SK-N-SH (cell line): ENCODE results near the gene CAMK4. TPM values are rescaled to one million over a fixed set of nuclear protein-coding genes. Genes with fewer than 3 reads are reported as not detected.

Source experiments
- CTCF ChIA-PET: fragments of 300-600, 350-600 bp; formaldehyde crosslinking; extraction: SDS; loops from one replicate; lab custom pipeline; 2021; lab: Yijun Ruan, JAX
- POLR2A ChIA-PET: fragments of 350-600 bp; sonication (Branson Sonifier 250); formaldehyde crosslinking; extraction: SDS; loops from one replicate; lab custom pipeline; 2020; ENCODE audit warnings: antibody characterized with exemption, inconsistent platforms; lab: Yijun Ruan, JAX
- DNase-seq: peaks from one replicate; pipeline ENCODE4 v3.0.0; 2012
- H2AFZ ChIP-seq: fragments of 200-600 bp; sonication (generic); 2 replicates; pipeline ENCODE4 v1.8.1; 2016; ENCODE audit warnings: antibody characterized with exemption, mild to moderate bottlenecking, low read depth
- H3F3A ChIP-seq: fragments of 200-600 bp; sonication (generic); replicated peaks from 2 replicates; pipeline ENCODE3; 2016; ENCODE audit warnings: antibody characterized with exemption, mild to moderate bottlenecking; ENCODE audit not compliant: insufficient read depth
- H3K27ac ChIP-seq, 2 experiments: fragments of 200-500 bp in 1 of 2; fragments of 200-600 bp in 1 of 2; sonication (Bioruptor generic) in 1 of 2; sonication (generic), shearing (Covaris generic) in 1 of 2; 2 replicates each; pipeline versions ENCODE4 v1.5.1 to v1.6.1; 2014 to 2016; ENCODE audit warnings: low read depth in 2 of 2, inconsistent platforms in 1 of 2, low read length in 1 of 2, mild to moderate bottlenecking in 1 of 2, mixed read lengths in 1 of 2
- H3K27me3 ChIP-seq: fragments of 200-600 bp; sonication (generic), shearing (Covaris generic); 2 replicates; pipeline ENCODE4 v1.6.1; 2016; ENCODE audit warnings: mixed run types; ENCODE audit not compliant: insufficient read depth
- H3K36me3 ChIP-seq, 2 experiments: fragments of 200-500 bp in 1 of 2; fragments of 200-600 bp in 1 of 2; sonication (Bioruptor generic) in 1 of 2; sonication (generic) in 1 of 2; replicated peaks in 1 of 2; 2 replicates each; pipeline versions ENCODE3 to v1.5.1; 2014 to 2016; ENCODE audit warnings: low read length in 1 of 2, mild to moderate bottlenecking in 1 of 2; ENCODE audit not compliant: insufficient read depth in 2 of 2, control insufficient read depth in 1 of 2
- H3K4me1 ChIP-seq, 2 experiments: fragments of 200-500 bp in 1 of 2; fragments of 200-600 bp in 1 of 2; sonication (Bioruptor generic) in 1 of 2; sonication (generic), shearing (Covaris generic) in 1 of 2; 2 replicates each; pipeline versions ENCODE4 v1.5.1 to v1.6.1; 2014 to 2016; ENCODE audit warnings: low read depth in 1 of 2, low read length in 1 of 2, mixed run types in 1 of 2; ENCODE audit not compliant: insufficient read depth in 2 of 2, control insufficient read depth in 1 of 2
- H3K4me2 ChIP-seq: fragments of 200-600 bp; sonication (generic), shearing (Covaris generic); 2 replicates; pipeline ENCODE4 v1.6.1; 2017; ENCODE audit warnings: mixed run types
- H3K4me3 ChIP-seq, 2 experiments: fragments of 200-500 bp in 1 of 2; fragments of 200-600 bp in 1 of 2; sonication (Bioruptor generic) in 1 of 2; sonication (generic), shearing (Covaris generic) in 1 of 2; 2 replicates each; pipeline versions ENCODE4 v1.5.1 to v1.8.1; 2014 to 2016; ENCODE audit warnings: low read depth in 2 of 2, inconsistent platforms in 1 of 2, low read length in 1 of 2, mild to moderate bottlenecking in 1 of 2, mixed read lengths in 1 of 2, moderate library complexity in 1 of 2
- H3K79me2 ChIP-seq: fragments of 200-600 bp; sonication (generic); 2 replicates; pipeline ENCODE4 v1.8.1; 2017; ENCODE audit warnings: mild to moderate bottlenecking; ENCODE audit not compliant: insufficient read depth
- H3K9ac ChIP-seq: fragments of 200-600 bp; sonication (generic); 2 replicates; pipeline ENCODE4 v1.6.1; 2017; ENCODE audit warnings: mixed run types
- H3K9me2 ChIP-seq: fragments of 200-600 bp; sonication (generic); 2 replicates; pipeline ENCODE4 v1.6.1; 2017; ENCODE audit warnings: mixed run types
- H3K9me3 ChIP-seq: fragments of 200-600 bp; sonication (generic); 2 replicates; pipeline ENCODE4 v1.6.1; 2017; ENCODE audit warnings: mixed run types, mild to moderate bottlenecking, moderate library complexity
- H4K20me1 ChIP-seq: fragments of 200-600 bp; sonication (generic); 2 replicates; pipeline ENCODE4 v1.6.1; 2017; ENCODE audit warnings: mild to moderate bottlenecking, mixed run types; ENCODE audit not compliant: insufficient read depth
- CHD2 ChIP-seq: fragments of 150-350 bp; IDR thresholded peaks from 2 replicates; pipeline ENCODE4 v1.6.1; 2018; ENCODE audit warnings: low read length; ENCODE audit not compliant: partially characterized antibody
- ELF1 ChIP-seq: IDR thresholded peaks from 2 replicates; pipeline ENCODE4 v1.4.0; 2012
- FOSL2 ChIP-seq: IDR thresholded peaks from 2 replicates; pipeline ENCODE4 v1.4.0; 2012; ENCODE audit warnings: low read depth, mild to moderate bottlenecking, moderate library complexity, borderline replicate concordance
- FOXJ3 ChIP-seq: sonication (generic); formaldehyde crosslinking; IDR thresholded peaks from 2 replicates; pipeline ENCODE4 v1.5.1; 2020; ENCODE audit warnings: mild to moderate bottlenecking, missing genetic modification reagents
- GABPA ChIP-seq: IDR thresholded peaks from 2 replicates; pipeline ENCODE4 v1.4.0; 2012; ENCODE audit warnings: low read depth, mild to moderate bottlenecking
- GATA2 ChIP-seq: sonication (generic); formaldehyde crosslinking; IDR thresholded peaks from 2 replicates; pipeline ENCODE4 v1.5.0; 2020; ENCODE audit warnings: mild to moderate bottlenecking, missing genetic modification reagents
- JUND ChIP-seq: IDR thresholded peaks from 2 replicates; pipeline ENCODE4 v1.4.0; 2012
- MXI1 ChIP-seq: IDR thresholded peaks from 2 replicates; pipeline ENCODE4 v1.6.1; 2012; ENCODE audit warnings: mild to moderate bottlenecking, low read depth, low read length, improper control_type of control experiment
- NFIC ChIP-seq: IDR thresholded peaks from 2 replicates; pipeline ENCODE4 v1.4.0; 2012; ENCODE audit warnings: borderline replicate concordance
- NRF1 ChIP-seq: IDR thresholded peaks from 2 replicates; pipeline ENCODE4 v1.6.1; 2012; ENCODE audit warnings: low read depth, mild to moderate bottlenecking, low read length
- PBX3 ChIP-seq: IDR thresholded peaks from 2 replicates; pipeline ENCODE4; 2012
- POLR2AphosphoS5 ChIP-seq: IDR thresholded peaks from 2 replicates; pipeline ENCODE4 v1.6.1; 2012; ENCODE audit warnings: low read depth, low read length
- RCOR1 ChIP-seq: fragments of 150-350 bp; IDR thresholded peaks from 2 replicates; pipeline ENCODE4 v1.6.1; 2017; ENCODE audit warnings: antibody characterized with exemption, low read length
- RFX5 ChIP-seq: IDR thresholded peaks from 2 replicates; pipeline ENCODE4 v1.6.1; 2012; ENCODE audit warnings: mild to moderate bottlenecking, improper control_type of control experiment, low read length
- TAF1 ChIP-seq: IDR thresholded peaks from 2 replicates; pipeline ENCODE4 v1.6.1; 2012; ENCODE audit warnings: low read depth, mild to moderate bottlenecking, low read length, moderate library complexity, borderline replicate concordance
- TCF12 ChIP-seq: IDR thresholded peaks from 2 replicates; pipeline ENCODE4 v1.4.0; 2012
- TEAD4 ChIP-seq: IDR thresholded peaks from 2 replicates; pipeline ENCODE4 v1.4.0; 2012; ENCODE audit warnings: mild to moderate bottlenecking, borderline replicate concordance; ENCODE audit not compliant: insufficient read depth
- USF2 ChIP-seq: fragments of 150-350 bp; IDR thresholded peaks from 2 replicates; pipeline ENCODE4 v1.6.1; 2017; ENCODE audit warnings: antibody characterized with exemption, low read length, low read depth, borderline replicate concordance
- WGBS: methylation state at CpG from one replicate; pipeline ENCODE4 v1.1.6; 2017; ENCODE audit warnings: low lambda C conversion rate; 5-methylcytosine and 5-hydroxymethylcytosine counted together
- polyA plus RNA-seq, 3 experiments: library from polyadenylated mRNA; depleted of rRNA; stranded (reverse); fragments of >200 nt; gene quantifications; 2 replicates each; pipeline ENCODE4 v1.2.3, GENCODE V29; 2012
- TF ChIP-seq, protein P1 (sequence below): fragments of 200-600 bp; sonication (generic); IDR thresholded peaks from 2 replicates; pipeline ENCODE4 v1.6.1; 2017; ENCODE audit warnings: antibody characterized with exemption, mild to moderate bottlenecking, moderate library complexity
- TF ChIP-seq, protein P2 (sequence below): IDR thresholded peaks from 2 replicates; pipeline ENCODE4 v1.4.0; 2012; ENCODE audit warnings: low read depth, borderline replicate concordance

Gene CAMK4
- polyA plus RNA-seq, 1 of the 3 experiments (the other 2 are of a cell fraction), result 4.1 TPM

DNA sequence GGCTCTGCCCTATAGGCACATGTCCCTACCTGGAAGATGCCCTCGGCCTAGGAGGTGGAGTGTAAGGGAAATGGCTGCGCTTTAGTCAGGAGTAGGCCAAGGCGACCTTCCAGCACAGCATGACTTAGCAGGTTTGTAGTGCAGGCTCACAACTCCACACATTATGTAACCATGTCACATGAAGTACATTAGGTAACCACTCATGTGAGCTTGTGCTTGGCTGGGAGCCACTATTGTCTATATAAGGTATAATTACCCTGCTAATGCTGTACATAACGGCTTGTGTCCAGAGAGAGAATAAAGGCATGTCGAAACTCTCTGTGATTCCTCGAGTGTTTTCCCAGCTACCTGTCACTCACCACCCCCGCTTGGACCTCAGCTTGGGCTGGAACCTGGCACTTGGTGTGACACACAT is 74.9 kb downstream of the CAMK4 start:
- Histone ChIP-seq H3K4me1 (peaks cover 0 to 3% of the 10 kb centered on the region in 2 experiments; a peak in 2 of 4 replicates), H3K9ac (no peak overlapping the region), H3K27me3 (no peaks in the 10 kb centered on the region), H3K9me3 (no peaks in the 10 kb centered on the region), H3K36me3 (no peaks in the 10 kb centered on the region), H4K20me1 (no peaks in the 10 kb centered on the region), H2AFZ (no peak overlapping the region), H3F3A (no peaks in the 10 kb centered on the region), H3K27ac (no peak overlapping the region), H3K4me3 (no peak overlapping the region), H3K9me2 (no peaks in the 10 kb centered on the region), H3K4me2 (no peak overlapping the region), H3K79me2 (no peaks in the 10 kb centered on the region)
- ChIA-PET POLR2A (no interaction called here), CTCF (interaction anchor here (2.1 kb wide), 1 partner anchor 20 kb away, joined by 8 read pairs; no protein-coding TSS in a partner anchor)
- DNase-seq, result no peak
- TF ChIP-seq FOSL2 (no peak), NRF1 (no peak), RFX5 (no peak), RCOR1 (no peak), NFIC (no peak), TEAD4 (no peak), GATA2 (CRISPR knock-in tag) (no peak), MXI1 (no peak), JUND (no peak), TAF1 (no peak), PBX3 (no peak), CHD2 (no peak), FOXJ3 (CRISPR knock-in tag) (no peak), USF2 (no peak), GABPA (no peak), TCF12 (no peak), POLR2AphosphoS5 (no peak), ELF1 (no peak)
- TF ChIP-seq, protein P1, sequence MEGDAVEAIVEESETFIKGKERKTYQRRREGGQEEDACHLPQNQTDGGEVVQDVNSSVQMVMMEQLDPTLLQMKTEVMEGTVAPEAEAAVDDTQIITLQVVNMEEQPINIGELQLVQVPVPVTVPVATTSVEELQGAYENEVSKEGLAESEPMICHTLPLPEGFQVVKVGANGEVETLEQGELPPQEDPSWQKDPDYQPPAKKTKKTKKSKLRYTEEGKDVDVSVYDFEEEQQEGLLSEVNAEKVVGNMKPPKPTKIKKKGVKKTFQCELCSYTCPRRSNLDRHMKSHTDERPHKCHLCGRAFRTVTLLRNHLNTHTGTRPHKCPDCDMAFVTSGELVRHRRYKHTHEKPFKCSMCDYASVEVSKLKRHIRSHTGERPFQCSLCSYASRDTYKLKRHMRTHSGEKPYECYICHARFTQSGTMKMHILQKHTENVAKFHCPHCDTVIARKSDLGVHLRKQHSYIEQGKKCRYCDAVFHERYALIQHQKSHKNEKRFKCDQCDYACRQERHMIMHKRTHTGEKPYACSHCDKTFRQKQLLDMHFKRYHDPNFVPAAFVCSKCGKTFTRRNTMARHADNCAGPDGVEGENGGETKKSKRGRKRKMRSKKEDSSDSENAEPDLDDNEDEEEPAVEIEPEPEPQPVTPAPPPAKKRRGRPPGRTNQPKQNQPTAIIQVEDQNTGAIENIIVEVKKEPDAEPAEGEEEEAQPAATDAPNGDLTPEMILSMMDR, result no peak
- TF ChIP-seq, protein P2, sequence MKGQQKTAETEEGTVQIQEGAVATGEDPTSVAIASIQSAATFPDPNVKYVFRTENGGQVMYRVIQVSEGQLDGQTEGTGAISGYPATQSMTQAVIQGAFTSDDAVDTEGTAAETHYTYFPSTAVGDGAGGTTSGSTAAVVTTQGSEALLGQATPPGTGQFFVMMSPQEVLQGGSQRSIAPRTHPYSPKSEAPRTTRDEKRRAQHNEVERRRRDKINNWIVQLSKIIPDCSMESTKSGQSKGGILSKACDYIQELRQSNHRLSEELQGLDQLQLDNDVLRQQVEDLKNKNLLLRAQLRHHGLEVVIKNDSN, result no peak
- 82% methylated on average over 6 of the region's 7 CpGs for WGBS
